Neural progenitor cell (in vitro differentiated cells): ENCODE measurements around the gene KDELR3.

Experiments
- CTCF ChIP-seq: fragments of 200-600 bp; sonication (generic); IDR thresholded peaks from 2 replicates; pipeline ENCODE4 v1.5.1; 2017; ENCODE audit warnings: antibody characterized with exemption, mild to moderate bottlenecking
- EZH2phosphoT487 ChIP-seq: fragments of 200-600 bp; sonication (generic); IDR thresholded peaks from 2 replicates; pipeline ENCODE4 v1.6.1; 2017; ENCODE audit warnings: antibody characterized with exemption

- no peak for TF ChIP-seq CTCF
- no peak for TF ChIP-seq EZH2phosphoT487
Observed at GRCh38 chr22:38435965-38436364, 31.9 kb upstream of the KDELR3 start.
